ENCODE measurements around the gene AP2M1. TPM values are rescaled to one million over a fixed set of nuclear protein-coding genes. Genes with fewer than 3 reads are reported as not detected.

The AP2M1 gene
- total RNA-seq, 1 donor from 2014 or later = 235 TPM

DNA sequence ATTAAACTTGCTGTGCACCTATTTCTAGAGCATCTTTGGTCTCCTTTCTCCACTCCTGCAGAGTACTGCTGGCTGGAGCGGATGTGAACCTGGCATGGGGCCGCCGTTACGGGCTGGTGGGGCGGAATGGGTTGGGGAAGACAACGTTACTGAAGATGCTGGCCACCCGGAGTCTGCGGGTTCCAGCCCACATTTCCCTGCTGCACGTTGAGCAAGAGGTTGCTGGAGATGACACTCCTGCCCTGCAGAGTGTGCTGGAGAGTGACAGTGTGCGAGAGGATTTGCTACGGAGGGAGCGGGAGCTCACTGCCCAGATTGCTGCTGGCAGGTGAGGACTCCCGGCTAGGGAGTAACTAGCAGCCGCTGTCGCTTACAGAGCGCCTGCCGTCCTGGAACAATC is 13.4 kb downstream of the AP2M1 start:
- Mint-ChIP-seq H3K27me3 (ENCODE audit: insufficient read depth) (no peaks in the 10 kb centered on the region), H3K4me1 (ENCODE audit: low read depth) (peaks cover 25% of the 10 kb centered on the region), H3K27ac (no peak overlapping the region), H3K4me3 (peak overlapping the region; percentile 4), H3K9me3 (no peaks in the 10 kb centered on the region), H3K36me3 (ENCODE audit: low read depth) (peaks cover 44% of the 10 kb centered on the region)
- no peak for DNase-seq (ENCODE audit: low spot score)
- intact Hi-C loops (cut with micrococcal nuclease) = loop anchor here (5.0 kb wide), 2 partner anchors 306 to 551 kb away; partner anchors contain the start of genes KLHL24 and PARL

DNA sequence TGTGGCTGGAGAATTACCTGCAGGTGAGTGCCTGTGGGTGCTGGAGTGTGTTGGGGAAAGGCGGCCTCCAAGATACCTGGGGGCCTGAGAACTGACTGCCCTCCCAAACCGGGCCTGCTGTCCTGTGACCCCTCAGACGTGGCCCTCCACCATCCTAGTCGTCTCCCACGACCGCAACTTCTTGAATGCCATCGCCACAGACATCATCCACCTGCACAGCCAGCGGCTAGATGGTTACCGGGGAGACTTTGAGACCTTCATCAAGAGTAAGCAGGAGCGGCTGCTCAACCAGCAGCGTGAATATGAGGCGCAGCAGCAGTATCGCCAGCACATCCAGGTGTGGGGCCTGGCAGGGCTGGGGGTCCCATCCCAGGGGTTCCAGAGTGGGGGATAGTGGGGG is 14.8 kb downstream of the AP2M1 start:
- Mint-ChIP-seq H3K4me1 (ENCODE audit: low read depth) (peaks cover 25% of the 10 kb centered on the region), H3K9me3 (no peaks in the 10 kb centered on the region), H3K36me3 (ENCODE audit: low read depth) (peaks cover 49% of the 10 kb centered on the region), H3K4me3 (no peak overlapping the region), H3K27me3 (ENCODE audit: insufficient read depth) (no peaks in the 10 kb centered on the region), H3K27ac (no peak overlapping the region)
- intact Hi-C loops (cut with micrococcal nuclease) = loop anchor here (5.0 kb wide), 2 partner anchors 307 to 552 kb away; partner anchors contain the start of genes KLHL24 and PARL
- no peak for DNase-seq (ENCODE audit: low spot score)

DNA sequence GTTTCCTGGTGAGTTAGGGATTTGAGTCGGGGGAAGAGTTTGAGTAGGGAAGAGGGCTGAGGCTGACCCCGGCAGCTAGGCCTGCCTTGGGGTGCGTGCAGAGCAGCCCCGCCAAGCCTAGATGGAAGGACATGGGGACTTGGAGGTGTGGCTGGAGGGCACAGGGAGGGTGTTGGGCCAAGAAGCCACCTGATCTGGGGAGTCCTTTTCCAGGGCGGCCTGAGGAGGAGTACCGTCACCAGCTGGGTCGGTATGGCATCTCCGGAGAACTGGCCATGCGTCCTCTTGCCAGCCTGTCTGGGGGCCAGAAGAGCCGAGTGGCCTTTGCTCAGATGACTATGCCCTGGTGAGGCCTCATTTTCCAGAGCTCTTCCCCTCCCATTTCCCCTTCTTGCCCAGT is 18.2 kb downstream of the AP2M1 start:
- no peaks in the 10 kb centered on the region for H3K9me3 Mint-ChIP-seq
- H3K4me1 Mint-ChIP-seq (ENCODE audit: low read depth) = no peaks in the 10 kb centered on the region
- no peaks in the 10 kb centered on the region for H3K27me3 Mint-ChIP-seq (ENCODE audit: insufficient read depth)
- intact Hi-C loops (cut with micrococcal nuclease) = no loop called here
- no peak overlapping the region for H3K4me3 Mint-ChIP-seq
- H3K36me3 Mint-ChIP-seq (ENCODE audit: low read depth) = peaks cover 42% of the 10 kb centered on the region
- H3K27ac Mint-ChIP-seq = no peak overlapping the region
- no peak for DNase-seq (ENCODE audit: low spot score)

DNA sequence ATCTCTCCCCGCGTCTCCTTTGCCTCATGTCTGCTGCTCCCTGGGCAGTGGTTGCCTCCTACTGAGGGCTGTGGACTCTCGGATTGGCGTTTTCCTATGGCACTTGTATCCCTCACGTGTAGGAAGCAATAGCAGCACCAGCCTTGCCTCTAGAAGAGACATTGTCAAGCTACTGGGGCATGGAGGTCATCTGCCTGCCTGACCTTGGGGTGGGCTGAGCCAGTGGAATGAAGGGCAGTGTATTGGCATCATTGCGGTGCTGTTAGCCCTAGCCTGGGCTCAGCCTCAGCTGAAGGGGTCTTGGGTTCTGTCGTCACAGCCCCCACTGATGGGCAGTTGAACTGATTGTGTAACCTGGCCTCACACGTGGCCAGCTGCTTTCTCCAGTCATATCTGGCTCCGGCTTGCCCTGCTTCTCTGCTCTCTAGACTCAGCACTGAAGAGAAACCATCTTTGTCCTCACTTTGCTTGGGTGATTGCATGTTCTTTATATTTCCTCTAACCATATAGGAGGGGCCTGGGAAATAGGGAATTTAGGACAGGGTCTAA is 19.4 kb downstream of the AP2M1 start:
- Mint-ChIP-seq H3K27me3 (ENCODE audit: insufficient read depth) (no peaks in the 10 kb centered on the region), H3K9me3 (no peaks in the 10 kb centered on the region), H3K4me3 (no peak overlapping the region), H3K4me1 (ENCODE audit: low read depth) (no peaks in the 10 kb centered on the region), H3K36me3 (ENCODE audit: low read depth) (peaks cover 38% of the 10 kb centered on the region), H3K27ac (no peak overlapping the region)
- DNase-seq (ENCODE audit: low spot score) = no peak
- intact Hi-C loops (cut with micrococcal nuclease) = no loop called here

DNA sequence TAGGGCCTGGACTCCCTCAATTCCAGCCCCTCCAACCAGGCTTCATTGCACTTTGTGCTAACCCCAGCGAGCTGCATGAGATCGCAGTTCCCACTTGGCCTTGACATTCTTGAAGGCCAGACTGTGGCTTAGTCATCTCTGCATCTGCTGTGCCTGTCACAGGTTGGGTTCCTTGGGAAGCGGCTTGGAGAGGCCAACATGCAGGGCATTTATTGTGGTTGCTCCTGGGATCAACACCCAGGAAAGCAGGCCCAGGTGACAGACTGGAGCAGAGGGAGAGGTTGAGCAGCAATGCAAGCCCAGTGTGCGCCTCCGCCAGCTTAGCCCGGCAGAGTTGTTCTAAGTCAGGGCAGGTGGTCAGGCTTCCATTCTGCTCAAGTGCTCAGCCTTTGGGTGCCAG is 21.9 kb downstream of the AP2M1 start:
- no peak overlapping the region for H3K4me3 Mint-ChIP-seq
- H3K9me3 Mint-ChIP-seq = no peaks in the 10 kb centered on the region
- no peak for DNase-seq (ENCODE audit: low spot score)
- peaks cover 25% of the 10 kb centered on the region for H3K36me3 Mint-ChIP-seq (ENCODE audit: low read depth)
- intact Hi-C loops (cut with micrococcal nuclease) = no loop called here
- H3K27me3 Mint-ChIP-seq (ENCODE audit: insufficient read depth) = no peaks in the 10 kb centered on the region
- H3K27ac Mint-ChIP-seq = no peak overlapping the region
- H3K4me1 Mint-ChIP-seq (ENCODE audit: low read depth) = no peaks in the 10 kb centered on the region

DNA sequence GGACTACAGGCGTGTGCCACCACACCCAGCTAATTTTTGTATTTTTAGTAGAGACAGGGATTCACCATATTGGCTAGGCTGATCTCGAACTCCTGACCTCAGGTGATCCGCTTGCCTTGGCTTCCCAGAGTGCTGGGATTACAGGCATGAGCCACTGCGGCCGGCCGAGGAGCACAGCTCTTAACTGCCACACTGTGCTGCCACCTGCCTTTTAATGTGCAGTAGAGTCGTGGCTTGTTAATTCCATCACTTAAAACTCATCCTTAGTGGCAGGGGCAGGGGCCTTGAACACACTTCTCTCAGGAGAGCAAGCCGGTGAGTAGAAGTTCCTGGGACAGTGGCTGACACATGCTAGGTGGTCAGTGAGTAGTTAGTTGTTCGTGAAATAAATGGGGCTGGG is 23.9 kb downstream of the AP2M1 start:
- DNase-seq (ENCODE audit: low spot score) = no peak
- intact Hi-C loops (cut with micrococcal nuclease) = no loop called here
- Mint-ChIP-seq H3K4me1 (ENCODE audit: low read depth) (no peaks in the 10 kb centered on the region), H3K4me3 (no peak overlapping the region), H3K27ac (no peak overlapping the region), H3K36me3 (ENCODE audit: low read depth) (peaks cover 13% of the 10 kb centered on the region), H3K9me3 (no peaks in the 10 kb centered on the region), H3K27me3 (ENCODE audit: insufficient read depth) (no peaks in the 10 kb centered on the region)

DNA sequence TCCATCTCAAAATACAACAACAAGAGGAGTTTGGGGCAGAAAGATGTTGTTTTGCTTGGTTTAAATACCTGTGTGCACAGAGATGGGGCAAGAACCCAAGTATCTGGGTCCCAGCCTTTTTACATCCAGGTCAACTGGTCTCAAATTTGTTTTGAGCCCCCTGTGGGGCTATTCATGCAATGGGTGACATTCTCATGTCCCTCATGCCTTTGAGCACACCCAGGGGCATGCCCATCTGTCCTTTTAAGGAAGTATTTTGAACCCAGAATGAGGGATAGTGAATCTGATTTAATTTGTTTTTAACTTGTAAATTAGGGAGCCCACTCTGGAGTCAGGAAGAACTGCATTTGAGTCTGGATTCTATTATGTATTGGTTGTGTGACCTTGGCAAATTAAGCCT is 26.2 kb downstream of the AP2M1 start:
- intact Hi-C loops (cut with micrococcal nuclease) = no loop called here
- Mint-ChIP-seq H3K4me1 (ENCODE audit: low read depth) (no peaks in the 10 kb centered on the region), H3K4me3 (no peak overlapping the region), H3K36me3 (ENCODE audit: low read depth) (peaks cover 2% of the 10 kb centered on the region), H3K27me3 (ENCODE audit: insufficient read depth) (peaks cover 2% of the 10 kb centered on the region), H3K9me3 (no peaks in the 10 kb centered on the region), H3K27ac (no peak overlapping the region)
- no peak for DNase-seq (ENCODE audit: low spot score)

DNA sequence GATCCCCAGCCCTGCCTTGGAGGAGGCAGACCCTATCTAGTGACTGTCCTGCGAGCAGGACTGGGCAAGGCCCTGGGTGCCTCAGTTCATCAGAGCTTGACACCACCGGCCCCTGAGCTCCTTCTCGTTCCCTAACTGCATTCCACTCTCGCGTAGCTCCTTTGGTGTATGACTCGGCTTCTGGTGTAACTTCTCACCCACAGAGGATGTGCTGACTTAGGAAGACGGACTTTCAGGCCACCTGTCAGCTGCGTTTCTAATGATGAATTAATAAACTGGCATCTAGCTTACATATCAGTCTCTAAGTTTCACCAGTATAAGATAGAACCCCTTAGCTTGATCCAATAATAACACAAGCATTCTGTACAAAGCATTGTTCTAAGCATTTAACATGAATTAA is 28.9 kb downstream of the AP2M1 start:
- peaks cover 13% of the 10 kb centered on the region for H3K27me3 Mint-ChIP-seq (ENCODE audit: insufficient read depth)
- intact Hi-C loops (cut with micrococcal nuclease) = no loop called here
- H3K4me1 Mint-ChIP-seq (ENCODE audit: low read depth) = no peaks in the 10 kb centered on the region
- H3K27ac Mint-ChIP-seq = no peak overlapping the region
- no peaks in the 10 kb centered on the region for H3K36me3 Mint-ChIP-seq (ENCODE audit: low read depth)
- H3K9me3 Mint-ChIP-seq = no peaks in the 10 kb centered on the region
- no peak overlapping the region for H3K4me3 Mint-ChIP-seq
- no peak for DNase-seq (ENCODE audit: low spot score)

DNA sequence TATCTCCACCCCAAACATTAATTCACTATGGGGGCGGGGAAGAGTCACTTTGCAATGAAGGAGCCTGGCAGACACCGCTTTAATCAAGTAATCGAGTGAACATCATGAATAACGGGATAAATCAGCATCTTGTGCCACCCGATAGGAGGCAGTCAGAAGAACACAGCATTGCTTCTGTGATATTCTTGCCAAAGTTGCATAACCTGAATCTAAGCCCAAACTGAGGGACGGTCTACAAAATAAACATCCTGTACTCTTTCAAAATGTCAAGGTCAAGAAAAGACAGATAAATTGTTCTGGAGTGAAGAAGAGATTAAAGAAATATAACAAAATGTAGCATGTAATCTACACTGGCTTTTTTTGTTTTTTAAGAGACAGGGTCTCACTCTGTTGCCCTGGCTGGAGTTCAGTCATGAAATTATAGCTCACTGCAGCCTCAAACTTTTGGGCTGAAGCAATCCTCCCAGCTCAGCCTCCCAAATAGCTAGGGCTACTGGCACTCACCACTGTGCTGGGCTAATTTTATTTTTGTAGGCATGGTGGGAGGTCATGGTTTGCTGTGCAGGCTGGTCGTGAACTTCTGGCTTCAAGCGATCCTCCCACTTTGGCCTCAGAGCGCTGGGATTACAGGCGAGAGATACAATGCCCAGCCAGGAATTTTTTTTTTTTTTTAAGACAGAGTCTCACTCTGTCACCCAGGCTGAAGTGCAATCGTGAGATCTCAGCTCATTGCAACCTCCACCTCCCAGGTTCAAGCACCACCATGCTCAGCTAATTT is 34.7 kb downstream of the AP2M1 start:
- no peak overlapping the region for H3K4me3 Mint-ChIP-seq
- H3K36me3 Mint-ChIP-seq (ENCODE audit: low read depth) = no peaks in the 10 kb centered on the region
- no peak overlapping the region for H3K27ac Mint-ChIP-seq
- no peaks in the 10 kb centered on the region for H3K9me3 Mint-ChIP-seq
- H3K4me1 Mint-ChIP-seq (ENCODE audit: low read depth) = no peaks in the 10 kb centered on the region
- no peak for DNase-seq (ENCODE audit: low spot score)
- peaks cover 28% of the 10 kb centered on the region for H3K27me3 Mint-ChIP-seq (ENCODE audit: insufficient read depth)
- intact Hi-C loops (cut with micrococcal nuclease) = no loop called here

DNA sequence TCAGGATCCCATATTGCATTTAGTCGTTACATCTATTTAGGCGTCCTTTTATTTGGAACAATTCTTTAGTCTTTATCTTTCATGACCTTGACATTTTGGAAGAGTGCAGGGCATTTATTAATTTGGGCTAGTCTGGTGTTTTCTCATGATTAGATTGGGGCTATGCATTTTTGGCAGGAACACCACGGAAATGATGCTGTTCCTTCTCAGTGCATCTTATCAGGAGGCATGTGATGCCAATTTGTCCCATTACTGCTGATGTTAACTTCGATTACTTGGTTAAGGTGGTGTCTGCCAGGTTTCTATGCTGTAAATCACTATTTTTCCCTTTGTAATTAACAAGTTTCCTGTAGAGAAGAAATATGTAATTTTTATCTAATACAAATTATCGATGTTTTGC is 36.6 kb downstream of the AP2M1 start:
- peaks cover 28% of the 10 kb centered on the region for H3K27me3 Mint-ChIP-seq (ENCODE audit: insufficient read depth)
- no peaks in the 10 kb centered on the region for H3K9me3 Mint-ChIP-seq
- H3K4me1 Mint-ChIP-seq (ENCODE audit: low read depth) = no peaks in the 10 kb centered on the region
- H3K4me3 Mint-ChIP-seq = no peak overlapping the region
- DNase-seq (ENCODE audit: low spot score) = no peak
- H3K36me3 Mint-ChIP-seq (ENCODE audit: low read depth) = no peaks in the 10 kb centered on the region
- H3K27ac Mint-ChIP-seq = no peak overlapping the region
- intact Hi-C loops (cut with micrococcal nuclease) = no loop called here

DNA sequence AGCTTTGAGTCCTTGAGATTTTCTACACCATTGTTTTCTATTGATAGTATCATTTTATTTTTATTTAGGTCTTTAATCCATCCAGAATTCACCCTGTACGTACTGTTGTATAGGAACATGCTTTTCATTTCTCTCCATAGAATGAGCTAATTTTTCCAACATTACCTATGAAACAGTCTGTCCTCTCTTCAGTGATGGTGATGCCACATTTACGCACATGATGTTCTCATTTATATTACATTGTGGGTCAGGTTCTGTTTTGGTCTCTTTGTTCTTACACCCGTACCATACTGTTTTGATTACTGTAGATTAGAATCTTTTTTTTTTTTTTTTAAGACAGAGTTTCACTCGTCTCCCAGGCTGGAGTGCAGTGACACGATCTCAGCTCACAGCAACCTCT is 37.1 kb downstream of the AP2M1 start:
- DNase-seq (ENCODE audit: low spot score) = no peak
- Mint-ChIP-seq H3K4me1 (ENCODE audit: low read depth) (no peaks in the 10 kb centered on the region), H3K27ac (no peak overlapping the region), H3K4me3 (no peak overlapping the region), H3K9me3 (no peaks in the 10 kb centered on the region), H3K36me3 (ENCODE audit: low read depth) (no peaks in the 10 kb centered on the region), H3K27me3 (ENCODE audit: insufficient read depth) (peaks cover 25% of the 10 kb centered on the region)
- intact Hi-C loops (cut with micrococcal nuclease) = no loop called here

DNA sequence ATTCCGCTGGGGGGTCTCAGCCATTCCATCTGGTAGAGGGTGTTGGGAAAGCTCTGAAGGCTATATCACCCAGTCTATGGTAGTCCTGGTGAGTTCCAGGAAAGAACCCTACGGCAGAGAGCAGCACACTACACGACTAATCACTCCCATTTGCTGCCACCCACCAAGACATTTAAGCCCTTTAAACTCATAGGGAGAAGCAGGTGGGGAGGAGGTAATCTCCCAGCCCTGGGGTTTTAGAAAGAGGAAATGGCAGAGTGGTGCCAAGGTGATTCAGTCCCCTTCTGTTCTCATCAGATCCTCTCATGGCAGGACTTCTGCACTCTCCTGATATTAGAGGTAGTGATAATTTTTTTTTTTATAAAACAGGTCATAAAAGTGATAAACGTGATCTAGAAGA is 44.2 kb downstream of the AP2M1 start:
- no peak for DNase-seq (ENCODE audit: low spot score)
- Mint-ChIP-seq H3K36me3 (ENCODE audit: low read depth) (no peaks in the 10 kb centered on the region), H3K27me3 (ENCODE audit: insufficient read depth) (peaks cover 2% of the 10 kb centered on the region), H3K9me3 (no peaks in the 10 kb centered on the region), H3K27ac (no peak overlapping the region), H3K4me3 (no peak overlapping the region), H3K4me1 (ENCODE audit: low read depth) (no peaks in the 10 kb centered on the region)
- intact Hi-C loops (cut with micrococcal nuclease) = no loop called here

DNA sequence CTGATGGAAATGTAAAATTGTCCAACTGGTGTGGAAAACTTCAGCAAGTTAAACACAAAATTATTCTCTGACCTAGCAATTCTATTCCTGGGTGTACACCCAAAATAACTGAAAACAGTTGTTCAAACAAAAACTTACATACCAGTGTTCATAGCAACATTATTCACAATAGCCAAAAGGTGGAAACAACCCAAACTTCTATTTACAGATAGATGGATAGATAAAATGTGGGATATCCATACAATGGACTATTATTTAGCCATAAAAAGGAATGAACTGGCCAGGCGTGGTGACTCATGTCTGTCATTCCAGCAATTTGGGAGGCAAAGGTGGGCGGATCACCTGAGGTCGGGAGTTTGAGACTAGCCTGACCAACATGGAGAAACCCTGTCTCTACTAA is 47.9 kb downstream of the AP2M1 start:
- no peaks in the 10 kb centered on the region for H3K36me3 Mint-ChIP-seq (ENCODE audit: low read depth)
- no peaks in the 10 kb centered on the region for H3K4me1 Mint-ChIP-seq (ENCODE audit: low read depth)
- intact Hi-C loops (cut with micrococcal nuclease) = no loop called here
- no peaks in the 10 kb centered on the region for H3K9me3 Mint-ChIP-seq
- no peak overlapping the region for H3K4me3 Mint-ChIP-seq
- H3K27me3 Mint-ChIP-seq (ENCODE audit: insufficient read depth) = peaks cover 22% of the 10 kb centered on the region
- H3K27ac Mint-ChIP-seq = no peak overlapping the region
- DNase-seq (ENCODE audit: low spot score) = no peak
